BJ (cell line): ENCODE measurements around the gene SLC9A5. TPM values are rescaled to one million over a fixed set of nuclear protein-coding genes. Genes with fewer than 3 reads are reported as not detected.

Experiments used
- CTCF ChIA-PET: fragments of 350-600 bp; formaldehyde crosslinking; extraction: SDS; loops from one replicate; lab custom pipeline; 2021; ENCODE audit warnings: antibody characterized with exemption, inconsistent platforms; lab: Yijun Ruan, JAX
- POLR2A ChIA-PET: fragments of 300-600 bp; sonication (Branson Sonifier 250); formaldehyde crosslinking; extraction: SDS; loops from one replicate; lab custom pipeline; 2021; ENCODE audit warnings: antibody characterized with exemption; lab: Charles Lee
- DNase-seq: peaks from one replicate; pipeline ENCODE4 v3.0.0-alpha.2; 2011; ENCODE audit warnings: low read depth
- H3K27me3 ChIP-seq: 2 replicates; pipeline ENCODE4 v1.6.0; 2011; ENCODE audit warnings: low read length; ENCODE audit not compliant: control insufficient read depth, insufficient read depth
- H3K36me3 ChIP-seq: 2 replicates; pipeline ENCODE4 v1.5.1; 2011; ENCODE audit warnings: low read length; ENCODE audit not compliant: control insufficient read depth, insufficient read depth
- H3K4me3 ChIP-seq: 2 replicates; pipeline ENCODE4 v1.5.1; 2011; ENCODE audit warnings: low read depth, mild to moderate bottlenecking, control low read depth, low read length
- polyA plus RNA-seq: library from polyadenylated mRNA; depleted of rRNA; stranded (reverse); fragments of >200 nt; gene quantifications from 2 replicates; pipeline ENCODE4 v1.2.3, GENCODE V29; 2011
- TF ChIP-seq, protein P1 (sequence below): IDR thresholded peaks from 2 replicates; pipeline ENCODE4 v1.5.1; 2011; ENCODE audit warnings: low read depth, mild to moderate bottlenecking, control low read depth, inconsistent platforms, low read length, moderate library complexity; ENCODE audit not compliant: insufficient read depth

The SLC9A5 gene
- polyA plus RNA-seq, 1 experiment = 2.6 TPM

- DNase-seq = no peak
- Histone ChIP-seq H3K27me3 (no peaks in the 10 kb centered on the region), H3K4me3 (no peak overlapping the region), H3K36me3 (no peaks in the 10 kb centered on the region)
- ChIA-PET CTCF (no interaction called here), POLR2A (no interaction called here)
- TF ChIP-seq, protein P1, sequence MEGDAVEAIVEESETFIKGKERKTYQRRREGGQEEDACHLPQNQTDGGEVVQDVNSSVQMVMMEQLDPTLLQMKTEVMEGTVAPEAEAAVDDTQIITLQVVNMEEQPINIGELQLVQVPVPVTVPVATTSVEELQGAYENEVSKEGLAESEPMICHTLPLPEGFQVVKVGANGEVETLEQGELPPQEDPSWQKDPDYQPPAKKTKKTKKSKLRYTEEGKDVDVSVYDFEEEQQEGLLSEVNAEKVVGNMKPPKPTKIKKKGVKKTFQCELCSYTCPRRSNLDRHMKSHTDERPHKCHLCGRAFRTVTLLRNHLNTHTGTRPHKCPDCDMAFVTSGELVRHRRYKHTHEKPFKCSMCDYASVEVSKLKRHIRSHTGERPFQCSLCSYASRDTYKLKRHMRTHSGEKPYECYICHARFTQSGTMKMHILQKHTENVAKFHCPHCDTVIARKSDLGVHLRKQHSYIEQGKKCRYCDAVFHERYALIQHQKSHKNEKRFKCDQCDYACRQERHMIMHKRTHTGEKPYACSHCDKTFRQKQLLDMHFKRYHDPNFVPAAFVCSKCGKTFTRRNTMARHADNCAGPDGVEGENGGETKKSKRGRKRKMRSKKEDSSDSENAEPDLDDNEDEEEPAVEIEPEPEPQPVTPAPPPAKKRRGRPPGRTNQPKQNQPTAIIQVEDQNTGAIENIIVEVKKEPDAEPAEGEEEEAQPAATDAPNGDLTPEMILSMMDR = no peak
Measured at GRCh38 chr16:67299269-67299668, 50.5 kb downstream of the SLC9A5 start.

GRCh38 chr16:67301080-67301782, 52.5 kb downstream of the SLC9A5 start:
- ChIA-PET POLR2A (no interaction called here), CTCF (interaction anchor here (1.3 to 2.4 kb wide), 2 partner anchors 25 to 127 kb away, joined by 4 to 10 read pairs; partner anchors contain the start of genes KCTD19 and LRRC36)
- no peaks in the 10 kb centered on the region for H3K36me3 ChIP-seq
- TF ChIP-seq, protein P1 = no peak
- no peaks in the 10 kb centered on the region for H3K27me3 ChIP-seq
- no peak overlapping the region for H3K4me3 ChIP-seq
- DNase-seq = no peak

DNA sequence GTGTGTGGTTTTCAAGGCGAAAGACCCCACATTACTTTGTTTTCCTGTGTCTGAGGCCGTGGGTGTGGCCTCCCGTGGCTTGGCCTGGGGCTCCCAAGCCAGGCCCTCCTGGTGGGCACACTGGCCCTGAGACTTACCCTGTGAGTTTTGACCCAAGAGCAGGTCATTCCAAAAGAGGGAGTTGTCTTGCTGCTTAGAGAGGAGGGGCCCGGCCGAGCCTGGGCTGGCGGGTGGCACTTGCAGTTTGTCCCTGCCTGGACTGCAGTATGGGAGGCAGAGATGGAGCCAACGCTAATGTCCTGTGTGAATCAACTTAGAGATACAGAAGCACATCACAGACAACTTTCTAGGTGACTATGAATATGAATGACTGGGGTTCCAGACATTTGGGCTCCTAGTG, 53.3 kb downstream of the SLC9A5 start:
- TF ChIP-seq, protein P1 = no peak
- ChIA-PET CTCF (interaction anchor here (1.3 to 2.4 kb wide), 2 partner anchors 24 to 126 kb away, joined by 4 to 10 read pairs; partner anchors contain the start of genes KCTD19 and LRRC36), POLR2A (no interaction called here)
- no peaks in the 10 kb centered on the region for H3K36me3 ChIP-seq
- H3K27me3 ChIP-seq = no peaks in the 10 kb centered on the region
- no peak for DNase-seq
- no peak overlapping the region for H3K4me3 ChIP-seq

DNA sequence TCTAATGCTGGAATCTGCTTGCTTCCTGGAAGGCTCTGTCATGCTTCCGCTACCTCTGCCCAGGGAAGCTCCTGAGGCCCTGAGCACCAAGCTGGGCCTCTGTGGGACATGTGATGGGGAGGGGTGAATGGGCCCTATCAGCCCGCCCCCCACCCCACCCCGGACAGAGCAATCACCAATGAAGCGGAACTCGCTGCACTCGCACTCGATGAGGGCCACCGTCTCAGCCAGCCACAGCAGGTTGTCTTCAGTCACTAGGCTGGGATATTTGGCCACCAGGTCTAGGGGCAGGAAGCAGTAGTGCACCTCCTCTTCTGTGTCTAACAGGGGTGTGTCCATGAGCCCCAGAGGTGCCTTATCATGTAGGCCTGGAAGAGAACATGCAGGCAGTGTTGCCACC, 54.2 kb downstream of the SLC9A5 start:
- no peaks in the 10 kb centered on the region for H3K27me3 ChIP-seq
- ChIA-PET POLR2A (no interaction called here), CTCF (interaction anchor here (2.4 kb wide), 1 partner anchor 23 kb away, joined by 10 read pairs; the partner anchor contains the start of genes KCTD19 and LRRC36)
- no peak for DNase-seq
- no peaks in the 10 kb centered on the region for H3K36me3 ChIP-seq
- TF ChIP-seq, protein P1 = no peak
- H3K4me3 ChIP-seq = no peak overlapping the region

- TF ChIP-seq, protein P1 = no peak
- no peaks in the 10 kb centered on the region for H3K27me3 ChIP-seq
- ChIA-PET CTCF (interaction anchor here (0.7 kb wide), 1 partner anchor 18 kb away, joined by 3 read pairs; no protein-coding TSS in a partner anchor), POLR2A (no interaction called here)
- no peaks in the 10 kb centered on the region for H3K36me3 ChIP-seq
- H3K4me3 ChIP-seq = no peak overlapping the region
- no peak for DNase-seq
Measured at GRCh38 chr16:67304020-67304419, 55.2 kb downstream of the SLC9A5 start.
